SK-N-SH (cell line): ENCODE measurements around the gene FMO5. TPM values are rescaled to one million over a fixed set of nuclear protein-coding genes. Genes with fewer than 3 reads are reported as not detected.

ENCODE experiments used
- CTCF ChIA-PET: fragments of 300-600, 350-600 bp; formaldehyde crosslinking; extraction: SDS; loops from one replicate; lab custom pipeline; 2021; lab: Yijun Ruan, JAX
- POLR2A ChIA-PET: fragments of 350-600 bp; sonication (Branson Sonifier 250); formaldehyde crosslinking; extraction: SDS; loops from one replicate; lab custom pipeline; 2020; ENCODE audit warnings: antibody characterized with exemption, inconsistent platforms; lab: Yijun Ruan, JAX
- DNase-seq: peaks from one replicate; pipeline ENCODE4 v3.0.0; 2012
- H2AFZ ChIP-seq: fragments of 200-600 bp; sonication (generic); 2 replicates; pipeline ENCODE4 v1.8.1; 2016; ENCODE audit warnings: antibody characterized with exemption, mild to moderate bottlenecking, low read depth
- H3F3A ChIP-seq: fragments of 200-600 bp; sonication (generic); replicated peaks from 2 replicates; pipeline ENCODE3; 2016; ENCODE audit warnings: antibody characterized with exemption, mild to moderate bottlenecking; ENCODE audit not compliant: insufficient read depth
- H3K27ac ChIP-seq, 2 experiments: fragments of 200-500 bp in 1 of 2; fragments of 200-600 bp in 1 of 2; sonication (Bioruptor generic) in 1 of 2; sonication (generic), shearing (Covaris generic) in 1 of 2; 2 replicates each; pipeline versions ENCODE4 v1.5.1 to v1.6.1; 2014 to 2016; ENCODE audit warnings: low read depth in 2 of 2, inconsistent platforms in 1 of 2, low read length in 1 of 2, mild to moderate bottlenecking in 1 of 2, mixed read lengths in 1 of 2
- H3K27me3 ChIP-seq: fragments of 200-600 bp; sonication (generic), shearing (Covaris generic); 2 replicates; pipeline ENCODE4 v1.6.1; 2016; ENCODE audit warnings: mixed run types; ENCODE audit not compliant: insufficient read depth
- H3K36me3 ChIP-seq, 2 experiments: fragments of 200-500 bp in 1 of 2; fragments of 200-600 bp in 1 of 2; sonication (Bioruptor generic) in 1 of 2; sonication (generic) in 1 of 2; replicated peaks in 1 of 2; 2 replicates each; pipeline versions ENCODE3 to v1.5.1; 2014 to 2016; ENCODE audit warnings: low read length in 1 of 2, mild to moderate bottlenecking in 1 of 2; ENCODE audit not compliant: insufficient read depth in 2 of 2, control insufficient read depth in 1 of 2
- H3K4me1 ChIP-seq, 2 experiments: fragments of 200-500 bp in 1 of 2; fragments of 200-600 bp in 1 of 2; sonication (Bioruptor generic) in 1 of 2; sonication (generic), shearing (Covaris generic) in 1 of 2; 2 replicates each; pipeline versions ENCODE4 v1.5.1 to v1.6.1; 2014 to 2016; ENCODE audit warnings: low read depth in 1 of 2, low read length in 1 of 2, mixed run types in 1 of 2; ENCODE audit not compliant: insufficient read depth in 2 of 2, control insufficient read depth in 1 of 2
- H3K4me2 ChIP-seq: fragments of 200-600 bp; sonication (generic), shearing (Covaris generic); 2 replicates; pipeline ENCODE4 v1.6.1; 2017; ENCODE audit warnings: mixed run types
- H3K4me3 ChIP-seq, 2 experiments: fragments of 200-500 bp in 1 of 2; fragments of 200-600 bp in 1 of 2; sonication (Bioruptor generic) in 1 of 2; sonication (generic), shearing (Covaris generic) in 1 of 2; 2 replicates each; pipeline versions ENCODE4 v1.5.1 to v1.8.1; 2014 to 2016; ENCODE audit warnings: low read depth in 2 of 2, inconsistent platforms in 1 of 2, low read length in 1 of 2, mild to moderate bottlenecking in 1 of 2, mixed read lengths in 1 of 2, moderate library complexity in 1 of 2
- H3K79me2 ChIP-seq: fragments of 200-600 bp; sonication (generic); 2 replicates; pipeline ENCODE4 v1.8.1; 2017; ENCODE audit warnings: mild to moderate bottlenecking; ENCODE audit not compliant: insufficient read depth
- H3K9ac ChIP-seq: fragments of 200-600 bp; sonication (generic); 2 replicates; pipeline ENCODE4 v1.6.1; 2017; ENCODE audit warnings: mixed run types
- H3K9me2 ChIP-seq: fragments of 200-600 bp; sonication (generic); 2 replicates; pipeline ENCODE4 v1.6.1; 2017; ENCODE audit warnings: mixed run types
- H3K9me3 ChIP-seq: fragments of 200-600 bp; sonication (generic); 2 replicates; pipeline ENCODE4 v1.6.1; 2017; ENCODE audit warnings: mixed run types, mild to moderate bottlenecking, moderate library complexity
- H4K20me1 ChIP-seq: fragments of 200-600 bp; sonication (generic); 2 replicates; pipeline ENCODE4 v1.6.1; 2017; ENCODE audit warnings: mild to moderate bottlenecking, mixed run types; ENCODE audit not compliant: insufficient read depth
- CTCF ChIP-seq: fragments of 200-600 bp; sonication (generic); IDR thresholded peaks from 2 replicates; pipeline ENCODE4 v1.6.1; 2017; ENCODE audit warnings: antibody characterized with exemption, mild to moderate bottlenecking, moderate library complexity
- ELF1 ChIP-seq: IDR thresholded peaks from 2 replicates; pipeline ENCODE4 v1.4.0; 2012
- FOSL2 ChIP-seq: IDR thresholded peaks from 2 replicates; pipeline ENCODE4 v1.4.0; 2012; ENCODE audit warnings: low read depth, mild to moderate bottlenecking, moderate library complexity, borderline replicate concordance
- FOXJ3 ChIP-seq: sonication (generic); formaldehyde crosslinking; IDR thresholded peaks from 2 replicates; pipeline ENCODE4 v1.5.1; 2020; ENCODE audit warnings: mild to moderate bottlenecking, missing genetic modification reagents
- FOXM1 ChIP-seq: IDR thresholded peaks from 2 replicates; pipeline ENCODE4 v1.4.0; 2012; ENCODE audit warnings: low read depth, mild to moderate bottlenecking
- GATA2 ChIP-seq: sonication (generic); formaldehyde crosslinking; IDR thresholded peaks from 2 replicates; pipeline ENCODE4 v1.5.0; 2020; ENCODE audit warnings: mild to moderate bottlenecking, missing genetic modification reagents
- MXI1 ChIP-seq: IDR thresholded peaks from 2 replicates; pipeline ENCODE4 v1.6.1; 2012; ENCODE audit warnings: mild to moderate bottlenecking, low read depth, low read length, improper control_type of control experiment
- NRF1 ChIP-seq: IDR thresholded peaks from 2 replicates; pipeline ENCODE4 v1.6.1; 2012; ENCODE audit warnings: low read depth, mild to moderate bottlenecking, low read length
- POLR2AphosphoS5 ChIP-seq: IDR thresholded peaks from 2 replicates; pipeline ENCODE4 v1.6.1; 2012; ENCODE audit warnings: low read depth, low read length
- RAD21 ChIP-seq: IDR thresholded peaks from 2 replicates; pipeline ENCODE4 v1.6.1; 2012; ENCODE audit warnings: mild to moderate bottlenecking, low read length
- RFX5 ChIP-seq: IDR thresholded peaks from 2 replicates; pipeline ENCODE4 v1.6.1; 2012; ENCODE audit warnings: mild to moderate bottlenecking, improper control_type of control experiment, low read length
- RXRA ChIP-seq: IDR thresholded peaks from 2 replicates; pipeline ENCODE4 v1.4.0; 2012; ENCODE audit warnings: low read depth, mild to moderate bottlenecking, borderline replicate concordance
- SIN3A ChIP-seq: IDR thresholded peaks from 2 replicates; pipeline ENCODE4 v1.6.1; 2012; ENCODE audit warnings: low read depth, mild to moderate bottlenecking, low read length, moderate library complexity, borderline replicate concordance
- SMC3 ChIP-seq: IDR thresholded peaks from 2 replicates; pipeline ENCODE4 v1.6.1; 2012; ENCODE audit warnings: low read depth, low read length, improper control_type of control experiment
- TAF1 ChIP-seq: IDR thresholded peaks from 2 replicates; pipeline ENCODE4 v1.6.1; 2012; ENCODE audit warnings: low read depth, mild to moderate bottlenecking, low read length, moderate library complexity, borderline replicate concordance
- TCF12 ChIP-seq: IDR thresholded peaks from 2 replicates; pipeline ENCODE4 v1.4.0; 2012
- USF1 ChIP-seq: IDR thresholded peaks from 2 replicates; pipeline ENCODE4 v1.4.0; 2012; ENCODE audit warnings: low read depth, borderline replicate concordance
- WGBS: methylation state at CpG from one replicate; pipeline ENCODE4 v1.1.6; 2017; ENCODE audit warnings: low lambda C conversion rate; 5-methylcytosine and 5-hydroxymethylcytosine counted together
- polyA plus RNA-seq, 3 experiments: library from polyadenylated mRNA; depleted of rRNA; stranded (reverse); fragments of >200 nt; gene quantifications; 2 replicates each; pipeline ENCODE4 v1.2.3, GENCODE V29; 2012
- TF ChIP-seq, protein P1 (sequence below): fragments of 150-350 bp; IDR thresholded peaks from 2 replicates; pipeline ENCODE4 v1.6.1; 2017; ENCODE audit warnings: antibody characterized with exemption, low read length, low read depth, borderline replicate concordance
- TF ChIP-seq, protein P2 (sequence below): fragments of 150-350 bp; IDR thresholded peaks from 2 replicates; pipeline ENCODE4 v1.6.1; 2016; ENCODE audit warnings: mild to moderate bottlenecking, low read depth, low read length

The FMO5 gene
- polyA plus RNA-seq, 1 of the 3 experiments (the other 2 are of a cell fraction) = 0.30 TPM

- Histone ChIP-seq H3K27me3 (no peaks in the 10 kb centered on the region), H3K79me2 (no peaks in the 10 kb centered on the region), H3K9me3 (no peaks in the 10 kb centered on the region), H2AFZ (no peak overlapping the region), H3K9me2 (no peaks in the 10 kb centered on the region), H3F3A (no peaks in the 10 kb centered on the region), H3K4me1 (no peaks in the 10 kb centered on the region; a peak in 1 of 4 replicates), H3K9ac (no peak overlapping the region), H3K4me3 (no peak overlapping the region), H3K36me3 (peaks cover 55 to 86% of the 10 kb centered on the region in 2 experiments), H3K27ac (no peak overlapping the region), H3K4me2 (no peak overlapping the region), H4K20me1 (no peaks in the 10 kb centered on the region)
- ChIA-PET CTCF (interaction anchor here (1.3 kb wide), 1 partner anchor 10 kb away, joined by 4 read pairs; no protein-coding TSS in a partner anchor), POLR2A (no interaction called here)
- TF ChIP-seq SIN3A (no peak), TCF12 (no peak), NRF1 (no peak), RXRA (no peak), FOSL2 (no peak), FOXJ3 (CRISPR knock-in tag) (no peak), ELF1 (no peak), RFX5 (no peak)
- TF ChIP-seq, protein P1, sequence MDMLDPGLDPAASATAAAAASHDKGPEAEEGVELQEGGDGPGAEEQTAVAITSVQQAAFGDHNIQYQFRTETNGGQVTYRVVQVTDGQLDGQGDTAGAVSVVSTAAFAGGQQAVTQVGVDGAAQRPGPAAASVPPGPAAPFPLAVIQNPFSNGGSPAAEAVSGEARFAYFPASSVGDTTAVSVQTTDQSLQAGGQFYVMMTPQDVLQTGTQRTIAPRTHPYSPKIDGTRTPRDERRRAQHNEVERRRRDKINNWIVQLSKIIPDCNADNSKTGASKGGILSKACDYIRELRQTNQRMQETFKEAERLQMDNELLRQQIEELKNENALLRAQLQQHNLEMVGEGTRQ = no peak
- DNase-seq = no peak
- WGBS = 96% methylated on average over 4 of the region's 4 CpGs
Measured at GRCh38 chr1:147267711-147268110, 42.6 kb upstream of the FMO5 start.

GRCh38 chr1:147266381-147266780, 41.2 kb upstream of the FMO5 start:
- 97% methylated on average over 5 of the region's 5 CpGs for WGBS
- POLR2A ChIA-PET = no interaction called here
- H3K4me3 ChIP-seq = no peak overlapping the region
- H3K9me3 ChIP-seq = no peaks in the 10 kb centered on the region
- no peaks in the 10 kb centered on the region for H4K20me1 ChIP-seq
- H3F3A ChIP-seq = no peaks in the 10 kb centered on the region
- CTCF ChIA-PET = no interaction called here
- H3K27me3 ChIP-seq = no peaks in the 10 kb centered on the region
- H3K36me3 ChIP-seq = peaks cover 55 to 82% of the 10 kb centered on the region in 2 experiments
- no peak overlapping the region for H3K4me2 ChIP-seq
- no peak overlapping the region for H3K27ac ChIP-seq
- no peaks in the 10 kb centered on the region for H3K79me2 ChIP-seq
- no peak for DNase-seq
- no peak overlapping the region for H2AFZ ChIP-seq
- TF ChIP-seq ELF1 (no peak), TAF1 (no peak), CTCF (no peak), POLR2AphosphoS5 (no peak), SMC3 (no peak), MXI1 (no peak), USF1 (no peak), RAD21 (no peak), FOXM1 (no peak), GATA2 (CRISPR knock-in tag) (no peak)
- TF ChIP-seq, protein P2, sequence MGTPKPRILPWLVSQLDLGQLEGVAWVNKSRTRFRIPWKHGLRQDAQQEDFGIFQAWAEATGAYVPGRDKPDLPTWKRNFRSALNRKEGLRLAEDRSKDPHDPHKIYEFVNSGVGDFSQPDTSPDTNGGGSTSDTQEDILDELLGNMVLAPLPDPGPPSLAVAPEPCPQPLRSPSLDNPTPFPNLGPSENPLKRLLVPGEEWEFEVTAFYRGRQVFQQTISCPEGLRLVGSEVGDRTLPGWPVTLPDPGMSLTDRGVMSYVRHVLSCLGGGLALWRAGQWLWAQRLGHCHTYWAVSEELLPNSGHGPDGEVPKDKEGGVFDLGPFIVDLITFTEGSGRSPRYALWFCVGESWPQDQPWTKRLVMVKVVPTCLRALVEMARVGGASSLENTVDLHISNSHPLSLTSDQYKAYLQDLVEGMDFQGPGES = no peak
- no peaks in the 10 kb centered on the region for H3K9me2 ChIP-seq
- no peaks in the 10 kb centered on the region for H3K4me1 ChIP-seq
- H3K9ac ChIP-seq = no peak overlapping the region
